Neural cell (in vitro differentiated cells): ENCODE results near the gene PCDH9. TPM values are rescaled to one million over a fixed set of nuclear protein-coding genes. Genes with fewer than 3 reads are reported as not detected.
A peak's percentile ranks its signal among the peaks of the same experiment; 100 is the strongest.

Experiments used
- H2AFZ ChIP-seq: fragments of 200-600, 300-800 bp; sonication (generic), shearing (Covaris generic); 2 replicates; pipeline ENCODE4 v1.6.0; 2014; ENCODE audit warnings: low read depth, mild to moderate bottlenecking, antibody characterized with exemption, low read length, moderate library complexity
- H3F3A ChIP-seq: fragments of 200-600 bp; shearing (Covaris generic); 2 replicates; pipeline ENCODE4 v1.6.1; 2016; ENCODE audit warnings: mild to moderate bottlenecking, moderate library complexity, mixed read lengths, antibody characterized with exemption, low read length; ENCODE audit not compliant: insufficient read depth, poor library complexity, severe bottlenecking
- H3K27ac ChIP-seq: fragments of 200-600, 300-800 bp; sonication (generic), shearing (Covaris generic); 2 replicates; pipeline ENCODE4 v1.5.1; 2014; ENCODE audit warnings: mild to moderate bottlenecking, low read length, moderate library complexity
- H3K27me3 ChIP-seq: fragments of 300-800, 200-600 bp; sonication (generic), shearing (Covaris generic); 2 replicates; pipeline ENCODE4 v1.6.0; 2014; ENCODE audit warnings: mild to moderate bottlenecking, low read depth, low read length, moderate library complexity; ENCODE audit not compliant: insufficient read depth
- H3K36me3 ChIP-seq: fragments of 300-800, 200-600 bp; sonication (generic), shearing (Covaris generic); 2 replicates; pipeline ENCODE4 v1.5.1; 2014; ENCODE audit warnings: mild to moderate bottlenecking, antibody characterized with exemption, low read length, moderate library complexity; ENCODE audit not compliant: insufficient read depth
- H3K4me2 ChIP-seq: fragments of 300-800, 200-600 bp; sonication (generic), shearing (Covaris generic); 2 replicates; pipeline ENCODE4 v1.6.0; 2014; ENCODE audit warnings: mild to moderate bottlenecking, low read length
- H3K4me3 ChIP-seq: fragments of 300-800, 200-600 bp; sonication (generic), shearing (Covaris generic); 2 replicates; pipeline ENCODE4 v1.5.1; 2014; ENCODE audit warnings: mild to moderate bottlenecking, low read length, moderate library complexity
- H3K79me2 ChIP-seq: fragments of 200-600 bp; shearing (Covaris generic); replicated peaks from 2 replicates; pipeline ENCODE4 v1.6.0; 2014; ENCODE audit warnings: mild to moderate bottlenecking, low read length, moderate library complexity; ENCODE audit not compliant: insufficient read depth
- H3K9ac ChIP-seq: fragments of 300-800, 200-600 bp; sonication (generic), shearing (Covaris generic); 2 replicates; pipeline ENCODE4 v1.6.1; 2016; ENCODE audit warnings: mild to moderate bottlenecking, low read length, mixed read lengths
- H3K9me2 ChIP-seq: fragments of 200-600 bp; shearing (Covaris generic); 2 replicates; pipeline ENCODE4 v1.6.1; 2016; ENCODE audit warnings: mild to moderate bottlenecking, low read length, mixed read lengths; ENCODE audit not compliant: insufficient read depth
- H3K9me3 ChIP-seq: fragments of 200-600, 300-800 bp; sonication (generic), shearing (Covaris generic); 2 replicates; pipeline ENCODE4 v1.6.1; 2016; ENCODE audit warnings: mild to moderate bottlenecking, mixed run types, low read length, moderate library complexity, mixed read lengths
- H4K20me1 ChIP-seq: fragments of 200-600 bp; shearing (Covaris generic); 2 replicates; pipeline ENCODE4 v1.6.1; 2016; ENCODE audit warnings: mild to moderate bottlenecking, mixed run types; ENCODE audit not compliant: insufficient read depth
- EP300 ChIP-seq: fragments of 450-650 bp; conservative IDR thresholded peaks from 2 replicates; pipeline ENCODE4 v1.6.1; 2014; ENCODE audit warnings: antibody characterized with exemption, mild to moderate bottlenecking, moderate library complexity; ENCODE audit not compliant: poor library complexity, severe bottlenecking
- EZH2 ChIP-seq: fragments of 200-600, 300-800 bp; shearing (Covaris generic), sonication (generic); IDR thresholded peaks from 2 replicates; pipeline ENCODE4 v1.6.1; 2014; ENCODE audit warnings: antibody characterized with exemption, low read length, borderline replicate concordance, mild to moderate bottlenecking; ENCODE audit not compliant: insufficient read depth, poor library complexity, severe bottlenecking
- MXI1 ChIP-seq: fragments of 450-650 bp; conservative IDR thresholded peaks from 2 replicates; pipeline ENCODE4 v1.6.1; 2014; ENCODE audit warnings: antibody characterized with exemption, mild to moderate bottlenecking; ENCODE audit not compliant: poor library complexity, severe bottlenecking
- POLR2AphosphoS5 ChIP-seq: IDR thresholded peaks from 2 replicates; pipeline ENCODE4 v1.6.1; 2012
- RAD21 ChIP-seq: fragments of 450-650 bp; conservative IDR thresholded peaks from 2 replicates; pipeline ENCODE4 v1.6.1; 2014; ENCODE audit warnings: antibody characterized with exemption, mild to moderate bottlenecking, moderate library complexity
- REST ChIP-seq: IDR thresholded peaks from 2 replicates; pipeline ENCODE4 v1.6.1; 2012; ENCODE audit warnings: borderline replicate concordance
- SMC3 ChIP-seq: fragments of 450-650 bp; conservative IDR thresholded peaks from 2 replicates; pipeline ENCODE4 v1.6.1; 2014; ENCODE audit warnings: antibody characterized with exemption, mild to moderate bottlenecking, moderate library complexity; ENCODE audit not compliant: poor library complexity
- TAF1 ChIP-seq: IDR thresholded peaks from 2 replicates; pipeline ENCODE4 v1.6.1; 2012; ENCODE audit warnings: low read depth
- polyA plus RNA-seq: library from polyadenylated mRNA; depleted of rRNA; stranded (reverse); fragments of >200 nt; gene quantifications from 2 replicates; pipeline ENCODE4 v1.2.3, GENCODE V29; 2014
- TF ChIP-seq, protein P1 (sequence below): fragments of 450-650 bp; IDR thresholded peaks from 2 replicates; pipeline ENCODE4 v1.5.1; 2014; ENCODE audit warnings: antibody characterized with exemption, mild to moderate bottlenecking, moderate library complexity; ENCODE audit not compliant: poor library complexity, severe bottlenecking

Gene PCDH9
- polyA plus RNA-seq, 1 donor from 2014 or later = 4.6 TPM

- H3K36me3 ChIP-seq = no peaks in the 10 kb centered on the region
Measured at GRCh38 chr13:66673401-66673800, 556.7 kb downstream of the PCDH9 start.

GRCh38 chr13:66665991-66666390 is 564.1 kb downstream of the PCDH9 start:
- Histone ChIP-seq H3K36me3 (no peaks in the 10 kb centered on the region), H3K27ac (peak overlapping the region; percentile 2), H4K20me1 (no peaks in the 10 kb centered on the region), H3K79me2 (no peaks in the 10 kb centered on the region), H3K4me2 (no peak overlapping the region), H2AFZ (no peak overlapping the region), H3K27me3 (no peaks in the 10 kb centered on the region), H3F3A (no peaks in the 10 kb centered on the region), H3K9me3 (no peaks in the 10 kb centered on the region), H3K4me3 (no peak overlapping the region), H3K9ac (no peak overlapping the region), H3K9me2 (no peaks in the 10 kb centered on the region)
- TF ChIP-seq RAD21 = peak; percentile 21
- peak; percentile 22 for TF ChIP-seq EP300
- TF ChIP-seq, protein P1, sequence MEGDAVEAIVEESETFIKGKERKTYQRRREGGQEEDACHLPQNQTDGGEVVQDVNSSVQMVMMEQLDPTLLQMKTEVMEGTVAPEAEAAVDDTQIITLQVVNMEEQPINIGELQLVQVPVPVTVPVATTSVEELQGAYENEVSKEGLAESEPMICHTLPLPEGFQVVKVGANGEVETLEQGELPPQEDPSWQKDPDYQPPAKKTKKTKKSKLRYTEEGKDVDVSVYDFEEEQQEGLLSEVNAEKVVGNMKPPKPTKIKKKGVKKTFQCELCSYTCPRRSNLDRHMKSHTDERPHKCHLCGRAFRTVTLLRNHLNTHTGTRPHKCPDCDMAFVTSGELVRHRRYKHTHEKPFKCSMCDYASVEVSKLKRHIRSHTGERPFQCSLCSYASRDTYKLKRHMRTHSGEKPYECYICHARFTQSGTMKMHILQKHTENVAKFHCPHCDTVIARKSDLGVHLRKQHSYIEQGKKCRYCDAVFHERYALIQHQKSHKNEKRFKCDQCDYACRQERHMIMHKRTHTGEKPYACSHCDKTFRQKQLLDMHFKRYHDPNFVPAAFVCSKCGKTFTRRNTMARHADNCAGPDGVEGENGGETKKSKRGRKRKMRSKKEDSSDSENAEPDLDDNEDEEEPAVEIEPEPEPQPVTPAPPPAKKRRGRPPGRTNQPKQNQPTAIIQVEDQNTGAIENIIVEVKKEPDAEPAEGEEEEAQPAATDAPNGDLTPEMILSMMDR = no peak
- peak; percentile 13 for TF ChIP-seq SMC3
- no peak for TF ChIP-seq TAF1
- no peak for TF ChIP-seq POLR2AphosphoS5
- no peak for TF ChIP-seq EZH2
- no peak for TF ChIP-seq REST
- TF ChIP-seq MXI1 = no peak

More at GRCh38 chr13:66673401-66673800, 556.7 kb downstream of the PCDH9 start:
- Histone ChIP-seq H2AFZ (no peak overlapping the region), H3F3A (no peaks in the 10 kb centered on the region), H3K9me2 (no peaks in the 10 kb centered on the region), H3K27me3 (no peaks in the 10 kb centered on the region), H3K4me3 (no peak overlapping the region), H3K9me3 (no peaks in the 10 kb centered on the region), H3K27ac (no peak overlapping the region), H3K9ac (no peak overlapping the region), H3K4me2 (no peak overlapping the region), H4K20me1 (no peaks in the 10 kb centered on the region), H3K79me2 (no peaks in the 10 kb centered on the region)
- no peak for TF ChIP-seq EP300
- no peak for TF ChIP-seq EZH2
- no peak for TF ChIP-seq RAD21
- TF ChIP-seq POLR2AphosphoS5 = no peak
- no peak for TF ChIP-seq TAF1
- no peak for TF ChIP-seq SMC3
- no peak for TF ChIP-seq MXI1
- TF ChIP-seq, protein P1 = no peak
